PC-9 (cell line): Measurements from ENCODE around the gene AK5. TPM values are rescaled to one million over a fixed set of nuclear protein-coding genes. Genes with fewer than 3 reads are reported as not detected.

Experiments
- BruUV-seq: library from RNA; stranded (reverse); fragments of 400-500 nt; replicated peaks from 2 replicates; lab custom pipeline; 2021; lab: Mats Ljungman, UMichigan
- CTCF ChIA-PET: fragments of 300-600 bp; sonication (Branson Sonifier 250); formaldehyde crosslinking; loops from one replicate; lab custom pipeline; 2022; ENCODE audit warnings: antibody characterized with exemption; lab: Charles Lee
- POLR2A ChIA-PET: fragments of 300-600 bp; sonication (Branson Sonifier 250); formaldehyde crosslinking; loops from one replicate; lab custom pipeline; 2022; ENCODE audit warnings: antibody characterized with exemption; ENCODE audit not compliant: unreplicated experiment; lab: Charles Lee
- DNase-seq, 2 experiments: peaks; one replicate each; pipeline versions ENCODE4 v3.0.0 to v3.0.0-alpha.2; 2015 to 2022; ENCODE audit warnings: mixed read lengths in 1 of 2
- H2AFZ ChIP-seq: fragments of 200-600 bp; sonication (generic); 2 replicates; pipeline ENCODE4 v1.8.1; 2017; ENCODE audit warnings: antibody characterized with exemption
- H3F3A ChIP-seq: fragments of 200-600 bp; sonication (generic); 2 replicates; pipeline ENCODE4 v1.8.1; 2017; ENCODE audit warnings: antibody characterized with exemption, mild to moderate bottlenecking, low read depth; ENCODE audit not compliant: insufficient read depth
- H3K27ac ChIP-seq: fragments of 200-600 bp; sonication (generic); 2 replicates; pipeline ENCODE4 v1.6.1; 2016; ENCODE audit warnings: mixed run types
- H3K27me3 ChIP-seq: fragments of 200-600 bp; sonication (generic); 2 replicates; pipeline ENCODE4 v1.6.1; 2016; ENCODE audit warnings: low read depth, mixed run types; ENCODE audit not compliant: insufficient read depth
- H3K36me3 ChIP-seq: fragments of 200-600 bp; sonication (generic); 2 replicates; pipeline ENCODE4 v1.6.1; 2016; ENCODE audit warnings: low read depth, mixed run types
- H3K4me1 ChIP-seq: fragments of 200-600 bp; sonication (generic); replicated peaks from 2 replicates; pipeline ENCODE4 v1.6.1; 2016; ENCODE audit warnings: mixed run types; ENCODE audit not compliant: insufficient read depth
- H3K4me2 ChIP-seq: fragments of 200-600 bp; sonication (generic); 2 replicates; pipeline ENCODE4 v1.6.1; 2017; ENCODE audit warnings: mixed run types
- H3K4me3 ChIP-seq: fragments of 200-600 bp; sonication (generic); 2 replicates; pipeline ENCODE4 v1.6.1; 2016; ENCODE audit warnings: mixed run types
- H3K79me2 ChIP-seq: fragments of 200-600 bp; sonication (generic); 2 replicates; pipeline ENCODE4 v1.6.1; 2017; ENCODE audit warnings: low read depth, mixed run types
- H3K9me2 ChIP-seq: fragments of 200-600 bp; sonication (generic); 2 replicates; pipeline ENCODE4 v1.8.1; 2017; ENCODE audit warnings: mild to moderate bottlenecking; ENCODE audit not compliant: insufficient read depth
- H3K9me3 ChIP-seq: fragments of 200-600 bp; sonication (generic); 2 replicates; pipeline ENCODE4 v1.8.1; 2016; ENCODE audit warnings: low read depth; ENCODE audit not compliant: insufficient read depth
- H4K20me1 ChIP-seq: fragments of 200-600 bp; sonication (generic); 2 replicates; pipeline ENCODE4 v1.8.1; 2017; ENCODE audit not compliant: insufficient read depth
- CTCF ChIP-seq: fragments of 200-600 bp; sonication (generic); conservative IDR thresholded peaks from 2 replicates; pipeline ENCODE4 v1.6.1; 2017; ENCODE audit warnings: mixed run types, antibody characterized with exemption, mild to moderate bottlenecking, moderate library complexity
- EZH2 ChIP-seq: fragments of 200-600 bp; sonication (generic); IDR thresholded peaks from 2 replicates; pipeline ENCODE4 v1.8.0; 2017; ENCODE audit warnings: antibody characterized with exemption, low read depth
- intact Hi-C: fragments of 100-400 bp; cut with micrococcal nuclease; formaldehyde crosslinking; loops from one replicate; pipeline ENCODE4 v1.10.0; 2022; ENCODE audit not compliant: unreplicated experiment
- total RNA-seq: library from RNA; stranded (reverse); gene quantifications from 2 replicates; pipeline ENCODE4 v1.2.3, GENCODE V29; 2021

Gene AK5
- total RNA-seq, 1 experiment from 2014 or later, result 1.2 TPM

DNA sequence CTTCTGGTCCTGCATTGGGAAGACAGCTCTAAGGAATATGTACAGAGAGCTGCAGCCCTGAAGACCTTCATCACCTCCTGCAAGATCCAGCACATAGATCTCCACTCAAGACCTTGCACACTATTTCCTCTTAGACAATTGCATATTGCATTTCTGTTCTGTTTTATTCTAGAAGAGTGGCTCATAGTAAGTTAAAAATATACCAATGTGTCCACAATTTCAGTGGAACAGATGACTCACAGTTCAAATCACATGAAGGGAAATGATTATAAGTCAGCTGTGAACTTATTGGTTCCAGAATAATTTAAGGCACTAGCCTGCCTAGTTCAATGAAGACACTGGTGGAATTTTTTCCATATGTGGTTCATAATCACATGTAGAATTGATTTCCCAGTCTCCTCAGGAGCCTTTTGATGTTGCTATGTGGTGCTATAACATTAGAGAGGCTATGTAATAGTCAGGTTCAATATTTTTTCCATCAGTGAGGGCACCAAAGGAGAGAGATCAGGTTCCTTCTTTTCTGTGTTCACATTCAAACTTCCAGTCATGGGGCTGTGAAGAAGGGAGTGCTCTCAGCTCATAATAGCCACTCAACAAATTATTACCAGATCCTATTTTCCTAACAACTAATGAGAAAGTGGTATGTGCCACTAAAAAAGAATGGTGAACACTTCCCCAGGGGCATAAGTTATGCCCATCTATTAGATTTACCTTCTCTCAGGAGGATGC lies 9.8 kb upstream of the AK5 start:
- no peaks in the 10 kb centered on the region for H3K9me3 ChIP-seq
- no peaks in the 10 kb centered on the region for H3K4me1 ChIP-seq
- no peak overlapping the region for H3K4me3 ChIP-seq
- H4K20me1 ChIP-seq, result no peaks in the 10 kb centered on the region
- no peaks in the 10 kb centered on the region for H3F3A ChIP-seq
- no peaks in the 10 kb centered on the region for H3K27me3 ChIP-seq
- no TSS peak for BruUV-seq
- H3K9me2 ChIP-seq, result no peaks in the 10 kb centered on the region
- no peak overlapping the region for H3K27ac ChIP-seq
- no peak for TF ChIP-seq CTCF
- CTCF ChIA-PET, result no interaction called here
- H3K4me2 ChIP-seq, result no peak overlapping the region
- POLR2A ChIA-PET, result no interaction called here
- H3K79me2 ChIP-seq, result no peaks in the 10 kb centered on the region
- H3K36me3 ChIP-seq, result no peaks in the 10 kb centered on the region
- DNase-seq, result no peak
- intact Hi-C loops, result no loop called here
- no peak overlapping the region; the same call in 1 of the 2 replicates for H2AFZ ChIP-seq

DNA sequence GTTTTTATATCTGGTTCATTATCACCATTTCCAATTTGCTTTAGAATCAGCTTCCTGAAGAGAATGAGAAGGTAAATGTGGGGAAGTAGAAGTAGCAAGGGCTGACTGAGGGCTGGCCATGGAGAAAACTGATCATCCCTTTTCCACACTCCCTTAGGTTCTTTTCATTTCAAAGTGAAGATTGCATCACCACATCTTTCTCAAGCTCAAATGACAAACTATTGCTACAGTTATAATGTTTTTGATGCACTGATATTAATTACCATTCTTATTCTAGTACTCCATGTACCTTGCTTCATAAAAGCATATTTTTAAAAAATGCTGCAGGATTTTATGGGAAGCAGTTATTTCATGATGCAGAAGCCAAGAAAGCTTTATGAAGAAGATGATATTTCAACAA lies 7.9 kb upstream of the AK5 start:
- Histone ChIP-seq H4K20me1 (no peaks in the 10 kb centered on the region), H3K4me1 (no peaks in the 10 kb centered on the region), H3K79me2 (no peaks in the 10 kb centered on the region), H3K9me2 (no peaks in the 10 kb centered on the region), H2AFZ (no peak overlapping the region), H3K9me3 (no peaks in the 10 kb centered on the region), H3F3A (no peaks in the 10 kb centered on the region), H3K36me3 (no peaks in the 10 kb centered on the region), H3K27me3 (no peaks in the 10 kb centered on the region), H3K27ac (no peak overlapping the region), H3K4me2 (no peak overlapping the region), H3K4me3 (no peak overlapping the region)
- POLR2A ChIA-PET, result no interaction called here
- CTCF ChIA-PET, result no interaction called here
- TF ChIP-seq CTCF, result no peak
- no peak for TF ChIP-seq EZH2
- BruUV-seq, result no TSS peak
- no peak for DNase-seq
- intact Hi-C loops, result no loop called here

- H3K9me2 ChIP-seq, result no peaks in the 10 kb centered on the region
- CTCF ChIA-PET, result no interaction called here
- no peaks in the 10 kb centered on the region for H3K4me1 ChIP-seq
- no peak overlapping the region for H2AFZ ChIP-seq
- H3K27me3 ChIP-seq, result no peaks in the 10 kb centered on the region
- H3K27ac ChIP-seq, result no peak overlapping the region
- H4K20me1 ChIP-seq, result no peaks in the 10 kb centered on the region
- POLR2A ChIA-PET, result no interaction called here
- H3K36me3 ChIP-seq, result no peaks in the 10 kb centered on the region
- no TSS peak for BruUV-seq
- H3K4me3 ChIP-seq, result no peak overlapping the region
- no peaks in the 10 kb centered on the region for H3F3A ChIP-seq
- H3K9me3 ChIP-seq, result no peaks in the 10 kb centered on the region
- no peak for DNase-seq
- intact Hi-C loops, result no loop called here
- no peak for TF ChIP-seq CTCF
- TF ChIP-seq EZH2, result no peak
- H3K79me2 ChIP-seq, result no peaks in the 10 kb centered on the region
- H3K4me2 ChIP-seq, result no peak overlapping the region
These were observed 6.6 kb upstream of the AK5 start for GRCh38 chr1:77275194-77275593.
